ELR (cell line): ENCODE measurements around the gene KCNA1.
A peak's percentile ranks its signal among the peaks of the same experiment; 100 is the strongest.
"Not testable (repeated sequence)": the region's sequence is repeated elsewhere in the genome, so short reads cannot be mapped to it uniquely, and the experiment has no call there.

Experiments used
- DNase-seq: peaks from one replicate; pipeline ENCODE4 v3.0.0-alpha.2; 2015; ENCODE audit warnings: low read depth

KCNA1 gene

DNA sequence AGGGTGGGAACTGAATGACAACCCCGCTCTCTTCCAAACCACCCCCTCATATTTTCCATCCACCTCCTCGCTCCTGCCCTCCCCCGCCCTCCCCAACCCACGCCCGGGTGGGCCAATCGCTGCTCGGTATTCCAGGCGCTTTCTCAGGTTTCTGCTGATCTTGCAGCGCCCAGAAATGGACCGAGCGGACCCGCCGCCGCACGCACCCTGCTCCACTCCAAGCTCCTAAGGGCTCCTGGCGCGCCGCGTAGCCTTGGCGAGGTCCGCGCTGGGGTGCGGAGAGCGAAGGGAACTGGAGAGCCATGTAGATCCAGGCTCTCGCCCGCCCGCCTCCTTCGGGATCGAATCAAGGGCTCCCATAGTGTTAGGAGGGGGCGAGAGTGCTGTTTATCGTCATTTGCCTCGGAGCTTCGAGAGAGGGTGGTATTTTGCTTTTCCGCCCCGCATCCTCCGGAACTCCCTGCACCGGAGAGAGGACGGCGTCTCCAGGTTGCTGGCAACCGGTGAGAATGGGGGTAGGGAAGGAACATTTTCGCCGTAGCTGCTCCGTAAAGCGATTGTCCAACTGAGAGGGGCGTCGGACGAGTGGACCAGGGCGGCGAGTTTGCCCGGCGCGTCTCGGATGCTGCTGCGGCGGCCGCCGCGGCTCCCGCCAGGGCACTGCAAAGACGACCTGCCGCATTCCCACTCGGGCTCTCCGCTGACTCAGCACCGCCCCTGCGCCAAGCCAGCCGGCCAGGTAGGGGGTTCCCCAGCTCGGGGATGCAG lies at the start of gene KCNA1:
TSS of gene KCNA1 (plus strand) at position 172 of the 768 bp plus-strand sequence. CDS start 1,474 bp downstream, outside the sequence.
- no peak for DNase-seq

DNA sequence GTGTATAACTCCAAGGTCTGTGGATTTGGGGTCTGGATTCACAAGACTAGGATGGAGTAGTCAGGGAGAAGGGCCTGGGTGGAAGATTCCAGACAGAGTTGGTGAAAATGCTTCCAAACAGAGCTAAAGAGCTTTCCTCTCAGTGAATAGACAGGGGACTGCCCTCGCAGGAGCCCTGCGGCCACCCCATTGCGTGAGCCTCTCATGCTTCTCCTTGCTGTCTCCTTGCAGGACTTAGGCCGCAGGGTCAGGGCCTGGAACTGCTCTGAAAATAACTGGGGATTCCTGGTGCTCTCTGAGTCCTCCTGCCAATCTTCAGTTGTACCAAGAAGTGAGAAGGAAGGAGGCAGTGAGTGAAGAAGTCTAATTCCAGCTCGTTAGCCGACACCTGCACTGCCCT lies 49.0 kb upstream of the KCNA1 start:
- DNase-seq = no peak

DNA sequence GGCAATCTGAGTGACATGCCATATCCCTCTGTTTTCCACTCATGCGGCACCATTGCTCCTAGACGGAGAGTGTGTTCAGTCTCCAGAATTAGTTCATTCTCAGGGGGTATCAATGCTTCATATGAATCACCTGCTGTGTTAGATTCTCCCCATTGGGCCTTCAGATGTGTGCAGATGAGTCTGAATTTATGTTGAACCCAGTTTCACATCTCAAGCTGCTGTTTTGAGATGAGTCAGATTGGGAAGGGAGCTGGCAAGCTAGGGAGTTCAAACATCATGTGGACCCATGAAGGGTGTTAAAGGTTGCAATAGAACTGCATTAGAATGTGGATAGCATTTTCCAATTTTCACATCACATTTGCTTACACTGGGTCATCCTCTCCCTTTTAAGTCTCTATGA lies 46.9 kb upstream of the KCNA1 start:
- DNase-seq = no peak

- DNase-seq = no peak
Measured at GRCh38 chr12:4864575-4864974, 45.1 kb upstream of the KCNA1 start.

DNA sequence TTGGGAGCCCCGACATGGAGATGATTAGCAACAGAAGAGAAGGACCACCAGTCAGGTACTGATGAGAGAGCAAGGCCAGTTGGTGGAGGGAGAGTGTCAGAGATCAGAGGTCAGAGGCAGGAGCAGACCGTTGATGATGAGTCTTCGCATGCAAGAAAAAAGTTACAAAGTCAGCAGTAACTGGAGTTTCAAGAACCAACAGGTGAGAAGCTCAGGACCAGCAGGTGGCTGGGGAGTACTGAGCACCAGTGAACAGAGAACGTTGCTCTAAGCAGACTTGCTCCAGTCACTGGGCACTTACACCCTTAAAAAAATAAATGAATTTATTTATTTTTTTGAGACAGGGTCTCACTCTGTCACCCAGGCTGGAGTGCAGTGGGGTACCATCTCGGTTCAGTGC lies 44.5 kb upstream of the KCNA1 start:
- no peak for DNase-seq

DNA sequence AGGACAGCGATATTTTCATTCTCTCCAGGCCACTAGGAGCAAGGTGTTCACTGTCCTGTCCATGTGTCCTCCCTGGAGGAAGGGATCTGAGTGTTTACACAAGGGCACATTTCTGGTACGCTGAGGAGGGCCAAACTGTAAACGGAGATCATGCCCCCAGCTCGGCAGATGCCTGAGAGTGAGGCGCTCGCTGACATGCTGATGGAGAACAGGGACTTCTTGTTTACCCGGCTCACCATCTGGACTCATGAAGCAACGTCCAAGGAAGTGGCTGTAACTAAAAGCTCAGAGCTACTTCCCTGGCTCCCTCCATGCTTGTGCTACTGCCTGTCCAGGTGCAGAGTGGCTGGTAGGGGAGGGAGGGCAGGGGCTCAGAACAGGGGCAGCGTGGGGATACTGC lies 43.4 kb upstream of the KCNA1 start:
- no peak for DNase-seq

DNA sequence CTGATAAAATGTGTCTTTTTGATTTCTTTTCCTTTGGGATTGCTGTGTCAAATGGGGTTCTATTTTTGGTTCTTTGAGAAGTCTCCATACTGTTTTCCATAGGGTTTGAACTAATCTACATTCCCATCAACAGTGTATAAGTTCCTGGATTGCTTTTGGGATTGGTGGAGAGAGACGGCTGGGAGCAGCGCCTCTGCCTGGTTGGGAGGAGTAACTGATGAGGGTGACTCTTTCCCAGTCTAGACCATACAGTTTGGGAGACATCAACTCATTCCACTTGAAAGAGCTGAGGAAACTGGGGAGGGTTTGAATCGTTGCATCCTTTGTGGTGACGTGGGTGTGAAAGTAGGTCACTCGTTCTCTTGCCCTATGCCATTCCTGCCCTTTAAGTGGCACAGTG lies 42.3 kb upstream of the KCNA1 start:
- no peak for DNase-seq

DNA sequence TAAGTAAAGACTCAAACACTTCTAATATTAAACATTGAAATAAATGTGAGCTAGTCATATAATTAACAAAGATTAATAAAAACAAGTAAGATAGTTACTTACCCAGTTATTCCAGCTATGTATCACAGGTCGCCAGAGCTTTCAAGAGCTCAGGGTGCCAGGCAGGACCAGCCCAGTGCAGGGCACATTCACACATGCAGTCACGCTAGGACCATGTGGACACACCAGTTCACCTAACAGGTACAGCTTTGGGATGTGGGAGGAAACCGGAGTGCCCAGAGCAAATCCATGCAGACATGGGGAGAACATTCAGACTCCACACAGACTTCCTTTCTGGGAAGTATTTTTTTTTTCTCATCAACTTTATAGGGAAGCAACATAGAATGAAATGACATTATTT lies 39.3 kb upstream of the KCNA1 start:
- no peak for DNase-seq

DNA sequence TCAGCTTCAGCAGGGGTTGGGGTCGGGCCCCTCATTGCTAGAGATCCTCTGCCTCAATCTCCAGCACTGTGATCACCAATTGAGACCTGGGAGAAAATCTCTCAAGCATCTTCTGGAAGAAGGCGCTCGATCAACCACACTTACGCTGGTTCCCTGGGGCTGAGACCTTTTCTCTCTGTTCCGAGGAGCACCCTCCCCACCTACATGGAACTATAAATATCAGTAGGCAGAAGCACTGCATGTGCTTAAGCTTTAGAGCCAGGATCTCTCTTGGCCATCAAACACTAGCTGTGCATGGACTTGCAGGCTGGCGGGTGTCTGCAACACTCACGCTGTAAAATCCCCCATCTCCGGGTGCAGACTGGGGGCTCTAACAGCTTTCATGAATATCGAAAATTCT lies 38.2 kb upstream of the KCNA1 start:
- no peak for DNase-seq

DNA sequence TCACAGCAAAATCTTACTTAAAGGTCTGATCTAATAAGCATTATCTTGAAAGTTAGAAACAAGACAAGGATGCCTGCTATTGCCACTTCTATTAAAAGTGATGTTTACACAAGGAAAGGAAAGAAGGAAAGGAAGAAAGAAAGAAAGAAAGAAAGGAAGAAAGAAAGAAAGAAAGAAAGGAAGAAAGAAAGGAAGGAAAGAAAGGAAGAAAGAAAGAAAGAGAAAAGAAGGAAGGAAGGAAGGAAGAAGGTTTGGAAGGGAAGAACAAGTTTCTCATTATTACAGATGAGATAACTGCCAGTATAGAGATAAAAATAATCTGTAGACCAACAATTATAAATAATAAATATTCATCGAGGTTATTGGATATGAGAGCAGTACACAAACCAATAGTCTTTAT lies 35.8 kb upstream of the KCNA1 start:
- no peak for DNase-seq

- no peak for DNase-seq
Measured at GRCh38 chr12:4874671-4875070, 35.0 kb upstream of the KCNA1 start.

GRCh38 chr12:4879481-4879880 lies 30.2 kb upstream of the KCNA1 start:
- DNase-seq = not testable (repeated sequence)

- DNase-seq = no peak
Measured at GRCh38 chr12:4881266-4882064, 28.2 kb upstream of the KCNA1 start.

- DNase-seq = no peak
Measured at GRCh38 chr12:4891866-4892265, 17.8 kb upstream of the KCNA1 start.

DNA sequence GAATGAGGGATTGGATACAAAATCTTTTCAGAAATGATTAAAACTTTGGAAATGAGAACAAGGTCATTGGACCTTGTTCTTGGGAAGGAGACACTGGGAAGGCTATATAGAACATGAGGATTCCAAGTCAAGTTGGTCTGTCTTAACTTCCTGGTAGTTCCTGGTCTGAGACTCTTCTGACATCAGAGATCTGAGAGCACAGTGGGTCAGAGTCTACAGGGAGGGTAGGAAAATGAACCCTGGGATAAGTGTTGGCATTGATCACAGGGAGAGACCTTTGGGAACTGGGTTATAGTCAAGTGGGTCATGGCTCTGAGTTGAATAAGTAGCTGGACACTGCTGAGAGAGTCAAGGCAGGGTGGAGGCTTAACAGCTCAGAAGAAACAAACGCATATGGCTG lies 17.3 kb upstream of the KCNA1 start:
- DNase-seq = no peak

DNA sequence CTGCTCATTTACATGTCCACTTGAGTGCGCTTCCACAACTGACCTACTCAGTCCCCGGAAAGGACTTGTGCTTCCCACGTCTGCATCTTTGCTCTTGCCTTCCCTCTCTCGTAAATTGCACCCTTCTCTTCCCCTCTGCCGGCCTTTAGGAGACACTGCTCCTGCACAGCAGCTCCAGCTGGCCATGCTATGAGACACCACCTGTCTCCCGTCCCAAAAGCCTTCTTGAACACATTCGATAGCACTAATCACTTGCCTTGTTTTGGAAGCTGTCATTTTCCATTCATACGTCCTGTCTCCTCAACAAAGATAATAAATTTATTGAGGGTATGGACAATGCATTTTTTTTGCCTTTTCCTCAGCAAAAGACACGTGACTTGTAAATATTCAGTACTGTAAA lies 15.7 kb upstream of the KCNA1 start:
- DNase-seq = no peak

DNA sequence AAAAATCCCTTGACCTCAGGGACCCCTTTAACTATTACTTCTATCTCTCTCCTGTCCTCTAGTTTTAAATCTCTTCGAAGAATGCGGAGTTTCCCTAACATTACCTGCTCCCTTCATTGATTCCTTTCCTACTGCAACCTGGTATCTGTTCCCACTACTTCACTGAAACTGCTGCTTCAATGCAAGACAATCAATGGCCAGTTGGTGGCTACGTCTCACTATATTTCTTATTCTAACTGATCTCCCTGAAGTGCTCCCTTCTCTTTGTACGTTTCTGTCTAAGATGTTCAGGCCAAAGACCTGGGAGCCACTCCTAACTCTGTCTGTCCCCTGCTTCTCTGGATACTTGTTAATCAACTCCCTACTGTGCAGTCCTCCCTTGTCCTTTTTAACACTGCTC lies 10.3 kb upstream of the KCNA1 start:
- peak; percentile 4 for DNase-seq

DNA sequence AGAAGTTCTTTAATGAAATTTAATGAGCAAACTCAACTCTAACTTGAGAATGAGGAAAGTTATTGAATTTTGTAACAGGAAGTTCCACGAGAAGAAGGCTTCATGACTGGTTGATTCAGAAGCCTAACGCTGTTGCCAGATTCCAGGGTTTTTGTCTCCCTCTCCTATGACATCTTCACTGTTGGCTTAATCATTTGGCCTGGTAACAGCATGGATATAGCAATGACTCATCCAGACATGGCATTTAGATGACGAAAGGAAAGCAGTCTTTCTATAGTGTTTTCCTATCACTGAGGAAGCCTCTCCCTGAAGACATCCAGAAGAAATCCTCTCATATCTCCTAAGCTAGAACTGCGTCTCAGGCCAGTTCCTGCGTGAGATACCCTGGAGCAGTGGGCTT lies 9.4 kb upstream of the KCNA1 start:
- DNase-seq = peak; percentile 71

GRCh38 chr12:4905316-4905715 lies 4.4 kb upstream of the KCNA1 start:
- no peak for DNase-seq

DNA sequence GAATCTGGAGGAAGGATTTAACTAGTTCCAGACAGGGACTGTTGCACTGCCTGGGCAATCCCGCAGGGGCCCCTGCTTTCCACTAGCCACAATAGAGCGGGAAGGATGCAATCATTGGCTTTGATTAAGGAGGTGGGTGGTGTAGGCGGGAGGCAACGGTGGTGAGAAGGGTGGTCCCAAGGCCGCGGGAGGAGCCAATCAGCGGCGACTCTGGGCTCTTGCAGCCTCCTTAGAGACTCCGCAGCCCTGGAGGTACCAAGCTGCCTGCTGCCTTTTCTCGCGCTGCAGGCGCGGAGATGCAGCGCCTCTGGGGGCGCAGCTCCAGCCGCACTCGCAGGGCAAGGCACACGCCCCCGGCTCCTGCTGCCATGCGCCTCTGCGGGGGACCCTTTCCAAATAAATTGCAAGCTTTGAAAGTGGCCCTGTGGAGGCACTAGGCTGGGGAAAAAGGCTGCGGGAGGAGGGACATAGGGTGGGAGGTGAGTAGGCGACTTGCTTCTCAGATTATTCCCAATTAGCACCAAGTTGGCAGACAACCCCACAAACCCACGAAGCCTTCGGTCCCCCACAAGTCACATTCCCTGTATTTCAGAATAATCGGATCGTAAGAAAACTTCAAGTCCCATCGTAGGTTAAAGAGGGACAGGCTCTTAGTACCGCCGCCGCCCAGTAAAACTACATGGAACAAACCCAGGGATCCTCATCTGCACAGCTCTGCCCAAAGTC lies 858 bp upstream of the KCNA1 start:
- DNase-seq = peak; percentile 5

GRCh38 chr12:4909410-4909733 lies 333 bp upstream of the KCNA1 start:
- DNase-seq = no peak

- DNase-seq = peak; percentile 2
Measured at GRCh38 chr12:4910502-4911315, 1.0 kb downstream of the KCNA1 start.
